GM23248 (cell line): ENCODE results near the gene GRID2. TPM values are rescaled to one million over a fixed set of nuclear protein-coding genes. Genes with fewer than 3 reads are reported as not detected.

ENCODE experiments used
- DNase-seq: peaks from one replicate; pipeline ENCODE4 v3.0.0-alpha.2; 2015
- H2AFZ ChIP-seq: fragments of 200-600 bp; sonication (generic); 2 replicates; pipeline ENCODE4 v1.6.1; 2016; ENCODE audit warnings: antibody characterized with exemption
- H3F3A ChIP-seq: fragments of 200-600 bp; sonication (generic); 2 replicates; pipeline ENCODE4 v1.6.1; 2016; ENCODE audit warnings: mild to moderate bottlenecking, antibody characterized with exemption, mixed run types; ENCODE audit not compliant: insufficient read depth
- H3K27ac ChIP-seq: fragments of 200-600 bp; sonication (generic); 2 replicates; pipeline ENCODE4 v1.5.1; 2016; ENCODE audit warnings: mild to moderate bottlenecking
- H3K27me3 ChIP-seq: fragments of 200-600 bp; sonication (generic); replicated peaks from 2 replicates; pipeline ENCODE4 v1.6.1; 2016; ENCODE audit warnings: mild to moderate bottlenecking; ENCODE audit not compliant: insufficient read depth
- H3K36me3 ChIP-seq: fragments of 200-600 bp; sonication (generic); 2 replicates; pipeline ENCODE4 v1.6.1; 2016; ENCODE audit warnings: low read depth, mild to moderate bottlenecking
- H3K4me1 ChIP-seq: fragments of 200-600 bp; sonication (generic); 2 replicates; pipeline ENCODE4 v1.6.1; 2016; ENCODE audit warnings: mild to moderate bottlenecking; ENCODE audit not compliant: insufficient read depth
- H3K4me2 ChIP-seq: fragments of 200-600 bp; sonication (generic); one replicate; pipeline ENCODE4 v1.6.1; 2016; ENCODE audit warnings: mild to moderate bottlenecking; ENCODE audit not compliant: unreplicated experiment
- H3K4me3 ChIP-seq: fragments of 200-600 bp; sonication (generic); 2 replicates; pipeline ENCODE4 v1.5.1; 2016; ENCODE audit warnings: mild to moderate bottlenecking
- H3K79me2 ChIP-seq: fragments of 200-600 bp; sonication (generic); 2 replicates; pipeline ENCODE4 v1.6.1; 2016; ENCODE audit warnings: mild to moderate bottlenecking; ENCODE audit not compliant: insufficient read depth
- H3K9ac ChIP-seq: fragments of 200-600 bp; sonication (generic); 2 replicates; pipeline ENCODE4 v1.6.1; 2016; ENCODE audit warnings: mild to moderate bottlenecking
- H3K9me2 ChIP-seq: fragments of 200-600 bp; sonication (generic); 2 replicates; pipeline ENCODE4 v1.6.1; 2016; ENCODE audit warnings: mixed run types, mild to moderate bottlenecking, moderate library complexity; ENCODE audit not compliant: insufficient read depth
- H3K9me3 ChIP-seq: fragments of 200-600 bp; sonication (generic); one replicate; pipeline ENCODE4 v1.6.1; 2017; ENCODE audit warnings: low read depth
- H4K20me1 ChIP-seq: fragments of 200-600 bp; sonication (generic); 2 replicates; pipeline ENCODE4 v1.6.0; 2016; ENCODE audit not compliant: insufficient read depth
- EZH2 ChIP-seq: fragments of 200-600 bp; sonication (generic); IDR thresholded peaks from 2 replicates; pipeline ENCODE4 v1.6.1; 2018; ENCODE audit warnings: antibody characterized with exemption, mild to moderate bottlenecking; ENCODE audit not compliant: insufficient read depth, poor library complexity, severe bottlenecking
- EZH2phosphoT487 ChIP-seq: fragments of 200-600 bp; sonication (generic); IDR thresholded peaks from 2 replicates; pipeline ENCODE4 v1.6.1; 2018; ENCODE audit warnings: antibody characterized with exemption, moderate library complexity, mild to moderate bottlenecking, low read depth; ENCODE audit not compliant: insufficient read depth
- WGBS, 2 experiments: methylation state at CpG; one replicate each; pipeline ENCODE4 v1.1.6; 2015 to 2017; ENCODE audit warnings: low lambda C conversion rate in 2 of 2, low coverage in 1 of 2; ENCODE audit errors: missing lambda C conversion rate in 2 of 2; 5-methylcytosine and 5-hydroxymethylcytosine counted together
- in situ Hi-C: fragments of 300-500 bp; cut with MboI; formaldehyde crosslinking; loops from 2 replicates; pipeline ENCODE4 v1.15.0; 2020
- polyA plus RNA-seq: library from polyadenylated mRNA; unstranded; fragments of >200 nt; fragmentation: Nextera tagmentation; extraction: Ambion mirVana; gene quantifications from 2 replicates; pipeline ENCODE4 v1.2.1, GENCODE V29; 2016
- total RNA-seq: library from RNA; depleted of rRNA; stranded (reverse); fragments of >200 nt; shearing (Covaris generic); gene quantifications from 2 replicates; pipeline ENCODE4 v1.2.3, GENCODE V29; 2014

Gene GRID2
- total and polyA plus RNA-seq, 2 experiments from 2014 or later = not detected

GRCh38 chr4:93617606-93618005, 1313.8 kb downstream of the GRID2 start:
- Histone ChIP-seq H3K9ac (no peak overlapping the region), H3F3A (no peaks in the 10 kb centered on the region), H3K4me2 (no peak overlapping the region), H4K20me1 (no peaks in the 10 kb centered on the region), H3K79me2 (no peaks in the 10 kb centered on the region), H3K9me3 (no peaks in the 10 kb centered on the region), H3K9me2 (no peaks in the 10 kb centered on the region), H3K4me3 (no peak overlapping the region), H3K27ac (no peak overlapping the region), H2AFZ (no peak overlapping the region), H3K27me3 (no peaks in the 10 kb centered on the region), H3K36me3 (no peaks in the 10 kb centered on the region), H3K4me1 (no peaks in the 10 kb centered on the region)
- no peak for DNase-seq
- WGBS, 2 experiments = 15 to 26% methylated on average over 4 of the region's 4 CpGs
- TF ChIP-seq EZH2phosphoT487 (no peak), EZH2 (no peak)
- in situ Hi-C loops = no loop called here

- Histone ChIP-seq H3K27ac (no peak overlapping the region), H2AFZ (no peak overlapping the region), H3K4me2 (no peak overlapping the region), H4K20me1 (no peaks in the 10 kb centered on the region), H3K9me2 (0 out of 2 replicates have a peak, but pooled peaks cover 4% of the 10 kb centered on the region), H3K4me3 (no peak overlapping the region), H3K9ac (no peak overlapping the region), H3K9me3 (no peaks in the 10 kb centered on the region), H3F3A (no peaks in the 10 kb centered on the region), H3K27me3 (no peaks in the 10 kb centered on the region), H3K36me3 (no peaks in the 10 kb centered on the region), H3K79me2 (no peaks in the 10 kb centered on the region), H3K4me1 (no peaks in the 10 kb centered on the region)
- TF ChIP-seq EZH2 (no peak), EZH2phosphoT487 (no peak)
- DNase-seq = no peak
- in situ Hi-C loops = no loop called here
Measured at GRCh38 chr4:93633721-93634120, 1330.0 kb downstream of the GRID2 start.

GRCh38 chr4:93635943-93636342, 1332.2 kb downstream of the GRID2 start:
- TF ChIP-seq EZH2 = no peak
- TF ChIP-seq EZH2phosphoT487 = no peak
- H4K20me1 ChIP-seq = no peaks in the 10 kb centered on the region

GRCh38 chr4:93645120-93645519, 1341.4 kb downstream of the GRID2 start:
- 41 to 44% methylated on average over 3 of the region's 3 CpGs for WGBS, 2 experiments
- H3K79me2 ChIP-seq = no peaks in the 10 kb centered on the region

More at GRCh38 chr4:93635943-93636342, 1332.2 kb downstream of the GRID2 start:
- Histone ChIP-seq H3F3A (no peaks in the 10 kb centered on the region), H3K4me2 (no peak overlapping the region), H3K9me3 (no peaks in the 10 kb centered on the region), H3K4me3 (no peak overlapping the region), H3K9ac (no peak overlapping the region), H3K79me2 (no peaks in the 10 kb centered on the region), H3K27me3 (no peaks in the 10 kb centered on the region), H3K4me1 (no peaks in the 10 kb centered on the region), H2AFZ (no peak overlapping the region), H3K9me2 (0 out of 2 replicates have a peak, but pooled peaks cover 4% of the 10 kb centered on the region), H3K36me3 (no peaks in the 10 kb centered on the region), H3K27ac (no peak overlapping the region)
- in situ Hi-C loops = no loop called here
- DNase-seq = no peak

DNA sequence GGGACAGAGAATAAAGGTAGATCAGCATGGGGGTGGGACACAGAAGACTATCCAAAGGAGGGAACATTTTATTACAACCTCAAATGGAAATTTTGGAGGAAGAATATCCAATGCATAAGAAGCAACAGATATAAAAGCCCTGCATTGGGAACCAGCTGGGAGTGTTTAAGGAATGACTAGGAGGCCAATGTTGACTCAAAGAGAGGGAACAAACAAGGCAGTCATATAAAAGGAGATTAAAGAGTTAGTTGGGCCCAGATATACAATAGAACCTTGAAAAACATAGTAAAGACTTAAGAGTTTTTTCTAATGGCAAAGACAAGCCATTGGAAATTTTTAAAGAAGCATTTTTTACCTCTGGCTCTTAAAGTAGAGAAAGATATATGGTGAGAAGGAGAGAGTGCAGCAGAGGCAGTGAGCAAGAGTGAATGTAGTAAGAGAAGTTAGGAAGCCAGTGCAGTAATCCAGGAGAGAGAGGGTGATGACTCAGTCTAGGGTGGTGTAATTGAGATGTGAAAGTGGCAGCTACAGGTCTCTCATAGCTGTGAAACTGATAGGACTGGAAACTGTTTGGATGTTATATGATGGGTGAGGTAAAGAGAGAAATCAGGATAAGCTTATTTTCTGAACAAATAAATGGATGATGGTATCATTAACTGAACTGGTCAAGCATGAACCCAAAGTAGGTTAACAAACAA, 1342.6 kb downstream of the GRID2 start:
- no peak overlapping the region for H3K9ac ChIP-seq
- H3K4me3 ChIP-seq = no peak overlapping the region
- in situ Hi-C loops = no loop called here
- H3K4me2 ChIP-seq = no peak overlapping the region
- TF ChIP-seq EZH2 (no peak), EZH2phosphoT487 (no peak)
- no peak overlapping the region for H3K27ac ChIP-seq
- no peaks in the 10 kb centered on the region for H3K9me3 ChIP-seq
- H3K36me3 ChIP-seq = no peaks in the 10 kb centered on the region
- DNase-seq = no peak
- H3K9me2 ChIP-seq = no peaks in the 10 kb centered on the region
- H2AFZ ChIP-seq = no peak overlapping the region
- H3F3A ChIP-seq = no peaks in the 10 kb centered on the region
- no peaks in the 10 kb centered on the region for H3K79me2 ChIP-seq
- H3K4me1 ChIP-seq = no peaks in the 10 kb centered on the region
- H3K27me3 ChIP-seq = no peaks in the 10 kb centered on the region
- H4K20me1 ChIP-seq = no peaks in the 10 kb centered on the region

More at GRCh38 chr4:93645120-93645519, 1341.4 kb downstream of the GRID2 start:
- TF ChIP-seq EZH2phosphoT487 = no peak
- no peak for TF ChIP-seq EZH2
- Histone ChIP-seq H3K9ac (no peak overlapping the region), H3K27ac (no peak overlapping the region), H3K4me3 (no peak overlapping the region), H3K9me2 (no peaks in the 10 kb centered on the region), H3K27me3 (no peaks in the 10 kb centered on the region), H3K36me3 (no peaks in the 10 kb centered on the region), H3K4me1 (no peaks in the 10 kb centered on the region), H3K4me2 (no peak overlapping the region), H2AFZ (no peak overlapping the region), H3F3A (no peaks in the 10 kb centered on the region), H3K9me3 (no peaks in the 10 kb centered on the region), H4K20me1 (no peaks in the 10 kb centered on the region)
- no peak for DNase-seq
- in situ Hi-C loops = no loop called here
